ENCODE results near the gene PCBP3.

DNA sequence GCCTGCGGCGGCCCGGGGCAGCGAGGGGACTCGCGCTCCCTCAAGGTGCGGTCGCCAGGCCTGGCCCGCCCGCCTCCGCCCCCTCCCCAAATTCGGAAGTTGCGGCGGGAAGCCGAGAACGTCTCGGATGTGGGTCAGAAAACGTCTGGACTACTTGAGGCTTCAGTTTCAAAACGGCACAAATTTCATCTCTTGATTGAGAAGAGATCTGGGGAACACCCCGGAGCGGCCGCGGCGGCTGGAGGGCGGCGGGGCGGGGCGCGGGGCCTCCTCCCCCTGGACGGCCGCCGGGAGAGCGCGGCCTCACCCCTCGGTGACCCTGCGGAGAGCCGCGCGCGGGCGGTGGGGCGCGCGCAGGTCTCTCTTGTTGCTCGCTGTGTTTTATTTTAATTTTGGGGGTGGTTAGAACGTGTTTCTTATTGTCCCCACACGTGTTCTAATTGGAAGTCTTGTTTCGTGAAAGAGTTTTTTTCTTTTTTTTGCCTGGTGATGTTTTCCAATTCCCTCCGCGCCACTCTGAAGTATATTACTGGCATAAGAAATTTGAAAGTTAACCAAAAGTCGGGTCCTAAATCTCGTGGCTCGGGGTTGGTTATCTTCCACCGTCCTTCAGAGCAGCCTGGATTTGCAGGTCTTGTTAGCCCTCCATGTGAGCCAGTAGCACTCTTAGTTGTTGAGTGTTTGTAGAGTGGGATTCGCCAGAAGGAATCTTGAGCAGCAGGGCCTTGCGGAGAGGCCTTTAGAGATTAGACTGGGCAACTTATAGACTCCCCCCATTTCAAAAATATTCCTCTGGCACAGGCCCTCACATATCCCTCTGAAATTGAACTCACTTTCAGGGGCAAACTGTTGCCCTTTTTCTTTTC lies 749 bp downstream of the PCBP3 start:
- TF ChIP-seq, protein P1, sequence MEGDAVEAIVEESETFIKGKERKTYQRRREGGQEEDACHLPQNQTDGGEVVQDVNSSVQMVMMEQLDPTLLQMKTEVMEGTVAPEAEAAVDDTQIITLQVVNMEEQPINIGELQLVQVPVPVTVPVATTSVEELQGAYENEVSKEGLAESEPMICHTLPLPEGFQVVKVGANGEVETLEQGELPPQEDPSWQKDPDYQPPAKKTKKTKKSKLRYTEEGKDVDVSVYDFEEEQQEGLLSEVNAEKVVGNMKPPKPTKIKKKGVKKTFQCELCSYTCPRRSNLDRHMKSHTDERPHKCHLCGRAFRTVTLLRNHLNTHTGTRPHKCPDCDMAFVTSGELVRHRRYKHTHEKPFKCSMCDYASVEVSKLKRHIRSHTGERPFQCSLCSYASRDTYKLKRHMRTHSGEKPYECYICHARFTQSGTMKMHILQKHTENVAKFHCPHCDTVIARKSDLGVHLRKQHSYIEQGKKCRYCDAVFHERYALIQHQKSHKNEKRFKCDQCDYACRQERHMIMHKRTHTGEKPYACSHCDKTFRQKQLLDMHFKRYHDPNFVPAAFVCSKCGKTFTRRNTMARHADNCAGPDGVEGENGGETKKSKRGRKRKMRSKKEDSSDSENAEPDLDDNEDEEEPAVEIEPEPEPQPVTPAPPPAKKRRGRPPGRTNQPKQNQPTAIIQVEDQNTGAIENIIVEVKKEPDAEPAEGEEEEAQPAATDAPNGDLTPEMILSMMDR (IDR thresholded peaks at IDR 0.05): no peak
- no peak for TF ChIP-seq POLR2AphosphoS5 (IDR thresholded peaks at IDR 0.05)
- no peak for TF ChIP-seq POLR2A (IDR thresholded peaks at IDR 0.05)
